Fibroblast of lung (primary cell): ENCODE data around the gene ASAP2.

Source experiments
- CTCF ChIP-seq, 2 donors: IDR thresholded peaks in 1 of 2; conservative IDR thresholded peaks in 1 of 2; 1 replicate in 1 of 2; 2 replicates in 1 of 2; pipeline ENCODE4 v1.5.1; 2011 to 2012; ENCODE audit warnings: low read length in 2 of 2, control low read depth in 1 of 2, inconsistent platforms in 1 of 2, low read depth in 1 of 2, mild to moderate bottlenecking in 1 of 2
- EZH2 ChIP-seq: IDR thresholded peaks from 2 replicates; pipeline ENCODE4 v1.5.1; 2012; ENCODE audit warnings: low read length, control low read depth, mild to moderate bottlenecking; ENCODE audit errors: missing control alignments

DNA sequence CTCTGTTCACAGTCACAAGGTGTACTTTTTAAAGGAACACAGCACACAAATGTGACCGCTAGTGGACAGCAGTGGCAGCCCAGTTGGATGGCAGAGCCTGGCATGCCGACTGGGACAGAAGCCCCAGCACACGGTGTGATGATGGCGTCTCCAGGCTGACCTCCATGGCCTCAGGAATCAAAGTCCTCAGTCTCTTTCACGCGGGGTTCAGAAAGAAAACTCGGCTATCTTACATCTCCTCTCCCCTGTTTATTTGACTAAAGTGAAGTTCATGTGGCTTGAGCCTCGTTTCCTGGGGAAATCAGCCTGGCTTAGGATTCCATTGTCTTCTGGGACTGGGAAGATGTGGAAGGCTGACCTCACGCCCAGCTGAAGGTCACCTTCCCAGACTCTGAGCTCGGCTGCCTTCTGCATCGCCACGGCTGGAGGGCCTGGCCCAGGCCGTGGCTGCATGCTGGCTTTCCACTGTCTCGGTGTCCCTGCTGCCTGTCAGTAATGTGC is 56.1 kb downstream of the ASAP2 start:
- no peak for TF ChIP-seq CTCF (conservative IDR thresholded peaks at IDR 0.05 in 1 of 2, IDR thresholded peaks at IDR 0.05 in 1 of 2; ENCODE audit: low read depth in 1 of 2, low read length in 2 of 2)
- TF ChIP-seq EZH2 = no peak
